Ishikawa (cell line): ENCODE measurements around the gene AKTIP.

Source experiments
- EGR1 ChIP-seq: IDR thresholded peaks from 2 replicates; pipeline ENCODE4 v1.6.1; 2012
- EP300 ChIP-seq: IDR thresholded peaks from 2 replicates; pipeline ENCODE4 v1.6.1; 2012; ENCODE audit warnings: borderline replicate concordance
- ZBTB7A ChIP-seq: IDR thresholded peaks from 2 replicates; pipeline ENCODE4 v1.6.1; 2012; ENCODE audit warnings: low read depth

DNA sequence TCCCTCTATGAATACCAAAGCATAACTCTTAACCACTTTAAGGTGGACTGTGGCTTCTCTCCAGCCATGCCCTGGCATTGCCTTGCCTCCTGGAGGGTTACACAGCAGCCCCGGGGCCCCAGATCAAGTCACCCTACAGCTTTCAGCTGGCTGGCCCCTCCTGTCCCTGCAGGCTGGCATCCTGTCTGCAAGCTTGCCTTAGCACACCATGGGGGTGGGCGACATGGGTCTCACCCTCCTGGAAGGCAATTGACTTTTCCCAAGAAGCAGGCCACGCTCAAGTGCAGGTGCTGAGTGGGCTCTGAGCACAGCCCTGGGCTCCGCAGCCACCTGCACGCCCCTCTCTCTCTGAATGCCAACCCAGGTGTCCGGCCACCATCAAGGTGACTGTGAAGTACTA, 25.8 kb upstream of the AKTIP start:
- TF ChIP-seq EGR1 (no peak), EP300 (no peak), ZBTB7A (no peak)
